GM20000 (cell line): ENCODE measurements around the gene ERMARD.

ENCODE experiments used
- DNase-seq: peaks from one replicate; pipeline ENCODE4 v3.0.0; 2012; ENCODE audit warnings: low spot score
- TF ChIP-seq, protein P1 (sequence below): IDR thresholded peaks from 2 replicates; pipeline ENCODE4 v1.5.1; 2012; ENCODE audit warnings: mild to moderate bottlenecking, control low read depth; ENCODE audit errors: extremely low read depth, missing control alignments

The ERMARD gene

DNA sequence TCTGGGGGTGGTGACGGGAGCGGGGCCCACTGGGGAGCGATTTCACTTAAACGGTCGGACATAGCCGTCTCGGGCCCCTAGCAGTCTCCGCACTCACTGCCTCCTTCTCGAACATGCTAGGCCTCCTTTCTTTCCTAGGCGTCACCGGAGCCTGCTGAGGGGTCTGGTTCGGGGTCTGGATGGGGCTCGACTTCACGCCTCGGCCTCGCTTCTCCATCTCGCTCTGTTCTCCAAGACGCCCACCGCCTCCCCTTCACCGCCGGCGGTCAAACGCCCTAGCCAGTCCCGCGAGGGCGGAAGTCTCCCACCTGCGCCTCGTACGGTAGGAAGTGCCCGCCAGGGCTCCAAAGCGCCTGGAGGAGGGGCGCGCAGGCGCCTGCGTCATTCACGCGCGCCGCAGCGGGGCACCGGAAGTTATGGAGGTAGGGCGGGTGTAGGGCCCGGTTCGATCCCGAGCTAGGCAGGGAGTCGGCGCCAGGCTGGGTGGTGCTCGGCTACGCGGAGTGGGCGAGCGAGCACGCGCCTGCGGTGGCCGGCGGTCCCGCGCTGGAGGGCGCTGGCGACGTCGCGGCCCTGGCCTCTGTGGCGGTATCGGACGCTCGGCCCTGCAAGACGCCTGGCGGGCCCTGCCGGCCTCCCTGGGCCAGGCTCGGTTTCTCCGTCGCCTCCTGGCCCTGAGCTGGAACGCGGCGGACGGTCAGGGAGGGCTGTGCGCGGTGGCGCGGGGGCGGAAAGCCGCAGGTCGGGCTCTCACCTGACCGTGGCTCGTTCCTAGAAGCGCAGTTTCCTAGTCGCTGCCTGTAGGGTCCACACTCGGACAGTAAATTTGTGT is at the start of gene ERMARD, which contains the start of gene DYNLT2:
TSS of gene ERMARD (plus strand) at position 381 of the 832 bp plus-strand sequence. CDS start at position 417, 36 bp downstream.
TSS of gene DYNLT2 (minus strand) at position 331 of the 832 bp plus-strand sequence. CDS start at position 217, 114 bp downstream.
- TF ChIP-seq, protein P1, sequence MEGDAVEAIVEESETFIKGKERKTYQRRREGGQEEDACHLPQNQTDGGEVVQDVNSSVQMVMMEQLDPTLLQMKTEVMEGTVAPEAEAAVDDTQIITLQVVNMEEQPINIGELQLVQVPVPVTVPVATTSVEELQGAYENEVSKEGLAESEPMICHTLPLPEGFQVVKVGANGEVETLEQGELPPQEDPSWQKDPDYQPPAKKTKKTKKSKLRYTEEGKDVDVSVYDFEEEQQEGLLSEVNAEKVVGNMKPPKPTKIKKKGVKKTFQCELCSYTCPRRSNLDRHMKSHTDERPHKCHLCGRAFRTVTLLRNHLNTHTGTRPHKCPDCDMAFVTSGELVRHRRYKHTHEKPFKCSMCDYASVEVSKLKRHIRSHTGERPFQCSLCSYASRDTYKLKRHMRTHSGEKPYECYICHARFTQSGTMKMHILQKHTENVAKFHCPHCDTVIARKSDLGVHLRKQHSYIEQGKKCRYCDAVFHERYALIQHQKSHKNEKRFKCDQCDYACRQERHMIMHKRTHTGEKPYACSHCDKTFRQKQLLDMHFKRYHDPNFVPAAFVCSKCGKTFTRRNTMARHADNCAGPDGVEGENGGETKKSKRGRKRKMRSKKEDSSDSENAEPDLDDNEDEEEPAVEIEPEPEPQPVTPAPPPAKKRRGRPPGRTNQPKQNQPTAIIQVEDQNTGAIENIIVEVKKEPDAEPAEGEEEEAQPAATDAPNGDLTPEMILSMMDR = no peak

DNA sequence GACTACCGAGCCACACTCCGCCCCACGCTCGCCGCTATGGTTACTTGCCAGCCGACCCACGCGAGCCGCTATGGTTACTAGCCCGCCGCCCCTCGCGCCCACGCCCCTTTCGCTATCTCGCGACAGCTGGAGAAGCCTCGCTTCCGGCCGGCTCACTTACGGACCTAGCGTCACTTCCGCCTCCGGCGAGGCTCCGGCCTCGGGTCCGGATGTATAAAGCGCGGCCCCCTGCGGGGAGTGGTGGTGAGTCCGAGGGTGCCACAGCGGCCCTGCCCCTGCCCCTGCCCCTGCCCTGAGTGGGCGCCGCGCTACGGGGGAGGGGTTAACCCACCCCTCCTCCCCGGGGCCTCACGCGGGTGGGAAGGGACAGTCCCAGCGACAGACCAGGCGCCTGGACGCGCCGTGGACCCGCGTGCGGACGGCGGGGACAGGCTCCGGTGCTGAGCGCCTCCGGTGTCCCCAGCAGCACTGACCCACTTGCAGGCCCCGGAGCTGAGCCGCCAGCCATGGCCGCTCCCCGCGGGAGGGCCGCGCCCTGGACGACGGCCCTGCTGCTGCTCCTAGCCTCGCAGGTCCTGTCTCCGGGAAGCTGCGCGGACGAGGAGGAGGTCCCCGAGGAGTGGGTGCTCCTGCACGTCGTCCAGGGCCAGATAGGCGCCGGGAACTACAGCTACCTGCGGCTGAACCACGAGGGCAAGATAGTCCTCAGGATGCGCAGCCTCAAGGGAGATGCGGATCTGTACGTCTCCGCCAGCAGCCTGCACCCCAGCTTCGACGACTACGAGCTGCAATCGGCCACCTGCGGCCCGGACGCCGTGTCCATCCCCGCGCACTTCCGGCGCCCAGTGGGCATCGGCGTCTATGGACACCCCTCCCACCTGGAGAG is 49.2 kb upstream of the ERMARD start, which contains the start of the genes C6orf120 and WDR27:
TSS of gene C6orf120 (plus strand) at position 173 of the 886 bp plus-strand sequence. CDS start at position 507, 334 bp downstream.
TSS of gene WDR27 (minus strand) at position 76 of the 886 bp plus-strand sequence. CDS start 13,024 bp downstream, outside the sequence.
- TF ChIP-seq, protein P1 = no peak
- peak; percentile 97 for DNase-seq

More for the DNA sequence above, at the start of gene ERMARD, which contains the start of gene DYNLT2:
- DNase-seq = peak; percentile 94

DNA sequence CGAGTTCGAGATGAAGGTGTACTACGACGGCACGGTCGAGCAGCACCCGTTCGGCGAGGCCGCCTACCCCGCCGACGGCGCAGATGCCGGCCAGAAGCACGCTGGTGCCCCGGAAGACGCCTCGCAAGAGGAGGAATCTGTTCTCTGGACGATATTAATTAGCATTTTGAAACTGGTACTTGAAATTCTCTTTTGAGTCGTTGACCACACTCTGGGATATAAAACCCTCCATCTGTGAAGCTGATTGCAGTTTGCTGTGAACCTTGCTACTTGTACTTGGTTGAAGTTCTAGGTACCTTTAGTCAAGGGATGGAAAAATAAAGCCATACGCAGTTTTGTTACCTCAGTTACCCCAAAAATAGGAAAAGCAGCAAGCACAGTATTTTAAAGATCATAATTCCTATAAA is 48.6 kb upstream of the ERMARD start:
- peak; percentile 46 for DNase-seq
- TF ChIP-seq, protein P1 = no peak

DNA sequence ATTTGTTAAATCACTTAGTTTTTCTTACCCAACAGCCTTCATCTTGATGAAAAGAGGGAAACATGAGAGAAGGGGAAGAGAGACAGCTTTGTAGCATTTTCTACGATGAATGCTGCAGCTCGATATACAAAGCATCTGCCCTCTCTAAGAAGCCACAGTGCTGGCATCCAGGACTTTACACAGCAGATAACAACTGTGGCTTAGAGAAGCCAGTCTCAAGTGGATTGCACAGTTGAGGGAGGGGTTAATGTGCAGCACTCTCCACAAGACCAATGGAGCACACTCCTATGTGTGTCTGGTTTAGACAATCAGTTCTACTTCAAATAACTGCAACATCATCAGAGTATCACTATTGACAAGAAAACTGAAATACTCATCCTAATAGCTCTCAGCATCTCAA is 43.6 kb upstream of the ERMARD start:
- no peak for DNase-seq
- TF ChIP-seq, protein P1 = no peak

DNA sequence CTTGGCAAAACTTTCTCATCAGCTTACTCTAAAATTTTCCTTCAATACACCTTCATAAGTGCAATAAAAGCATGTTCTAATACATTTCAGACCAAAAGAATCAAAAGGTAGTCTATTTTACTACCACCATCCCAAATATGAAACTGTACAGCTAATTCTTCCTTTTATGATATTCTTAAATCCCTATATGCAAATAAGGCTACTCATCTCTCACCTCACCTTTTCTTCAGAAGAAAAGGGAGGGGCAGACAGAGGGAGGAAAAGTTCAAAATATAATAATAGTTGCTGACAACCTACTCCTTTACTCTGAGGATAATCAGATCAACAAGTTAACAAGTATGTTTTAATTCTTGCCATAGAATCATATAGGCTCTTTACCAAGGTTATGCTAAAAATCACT is 42.1 kb upstream of the ERMARD start:
- no peak for DNase-seq
- TF ChIP-seq, protein P1 = no peak

DNA sequence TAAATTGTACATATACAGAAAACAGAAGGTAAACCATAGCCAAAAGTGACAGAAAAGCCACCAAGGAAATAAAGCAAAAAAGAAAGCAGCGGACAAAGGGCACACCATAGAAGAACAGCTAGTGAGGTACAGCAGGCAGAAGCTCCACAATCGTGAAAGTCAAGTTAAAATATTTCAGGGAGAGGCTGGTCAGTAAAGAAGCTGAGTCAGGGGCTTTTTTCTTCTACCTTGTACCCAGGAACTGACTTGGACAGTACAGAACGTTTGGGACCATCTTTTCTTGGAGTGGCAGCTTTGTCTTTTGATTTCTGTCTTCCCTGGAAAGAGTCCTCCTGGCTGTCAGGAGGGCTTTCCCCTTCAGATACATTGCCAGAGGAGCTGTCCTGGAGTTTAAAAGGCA is 41.4 kb upstream of the ERMARD start:
- DNase-seq = no peak
- TF ChIP-seq, protein P1 = no peak
